Measurements from ENCODE around the gene CNMD.

The CNMD gene

DNA sequence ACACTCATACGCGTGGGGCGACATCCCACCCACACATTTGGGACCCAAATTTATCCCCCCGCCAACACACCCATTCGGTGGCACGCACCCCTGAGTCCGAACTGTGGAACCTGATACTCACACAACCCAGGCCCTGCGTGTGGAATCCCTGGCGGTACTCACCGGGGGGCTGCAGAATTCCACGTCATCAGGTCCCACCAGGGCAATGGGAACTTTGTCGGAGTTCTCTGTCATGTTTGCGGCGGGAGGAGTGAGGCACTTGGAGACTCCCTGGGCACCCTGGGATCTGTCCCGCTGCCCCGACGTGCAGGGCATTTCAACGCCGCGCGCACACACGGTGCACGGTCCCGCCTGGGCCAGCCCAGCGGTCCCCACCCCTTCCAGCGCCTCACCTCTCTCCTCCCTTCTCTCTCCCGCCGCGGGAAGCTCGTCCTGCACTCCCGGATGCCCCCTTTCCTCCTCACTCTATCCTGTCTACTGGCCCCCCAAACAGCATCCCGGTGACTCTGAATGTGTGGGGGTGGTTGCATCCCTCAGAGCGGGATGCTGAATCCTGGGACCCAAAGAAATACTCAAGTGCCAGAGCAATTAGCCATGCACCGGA lies at the start of gene CNMD:
Gene CNMD (minus strand): TSS at position 353 of the 604 bp plus-strand sequence. CDS start 119 bp downstream, at position 234.
- DNase-seq (ENCODE audit: low read depth): no peak
- no peak within 1 kb of the TSS for H3K4me3 ChIP-seq (ENCODE audit: low read depth, low read length)

DNA sequence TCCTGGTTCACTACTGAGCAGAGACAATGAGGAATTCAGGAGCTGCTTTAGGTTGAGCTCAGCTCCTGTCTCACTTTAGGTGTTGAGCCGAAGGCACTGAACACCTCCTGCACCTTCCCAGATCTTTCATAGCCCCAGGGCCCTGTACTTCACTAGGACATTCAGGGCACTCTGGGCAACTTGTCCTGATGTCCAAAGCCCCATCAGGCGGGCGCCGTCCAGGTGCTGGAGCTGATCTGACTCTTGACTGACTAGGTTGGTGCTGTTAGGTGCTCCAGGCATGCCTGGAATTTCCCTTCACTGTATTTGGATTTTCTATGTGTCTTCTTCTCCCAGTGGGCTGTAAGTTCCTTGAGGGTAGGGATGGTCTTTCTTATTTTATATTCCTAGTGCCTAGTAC lies 48.4 kb upstream of the CNMD start:
- TF ChIP-seq MAX (IDR thresholded peaks at IDR 0.05; ENCODE audit: low read depth, low read length) (no peak), MYC (IDR thresholded peaks at IDR 0.05; ENCODE audit: low read depth, low read length) (no peak), POLR2A (IDR thresholded peaks at IDR 0.05; ENCODE audit: extremely low read depth, insufficient read length) (no peak), CTCF (IDR thresholded peaks at IDR 0.05; ENCODE audit: low read depth, low read length) (no peak)

More for the DNA sequence above, at the start of gene CNMD:
- TF ChIP-seq MAX (IDR thresholded peaks at IDR 0.05; ENCODE audit: low read depth, low read length) (no peak), POLR2A (IDR thresholded peaks at IDR 0.05; ENCODE audit: extremely low read depth, insufficient read length) (no peak), MYC (IDR thresholded peaks at IDR 0.05; ENCODE audit: low read depth, low read length) (no peak), CTCF (IDR thresholded peaks at IDR 0.05; ENCODE audit: low read depth, low read length) (no peak)

DNA sequence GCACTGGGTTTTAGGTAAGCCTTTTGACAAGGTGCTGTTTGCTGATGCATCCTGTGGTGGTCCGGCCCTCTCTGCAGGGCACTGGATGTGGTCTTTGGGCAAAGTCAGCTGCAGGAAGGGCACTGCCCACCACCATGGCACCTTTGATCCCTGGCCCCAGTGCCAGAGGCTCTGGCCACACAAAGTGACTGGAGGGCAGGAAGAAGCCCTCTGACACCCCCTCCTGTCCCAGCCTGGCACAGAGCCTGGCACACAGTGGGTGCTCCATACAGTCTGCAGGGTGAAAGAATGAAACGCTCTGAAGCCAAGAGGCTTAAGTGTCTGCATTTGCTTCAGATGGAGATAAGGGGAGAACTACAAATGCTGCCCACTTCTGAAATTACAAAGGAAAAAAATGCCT lies 47.6 kb upstream of the CNMD start:
- DNase-seq (ENCODE audit: low read depth): no peak
- no peak for TF ChIP-seq CTCF (IDR thresholded peaks at IDR 0.05; ENCODE audit: low read depth, low read length)
- no peak for TF ChIP-seq MYC (IDR thresholded peaks at IDR 0.05; ENCODE audit: low read depth, low read length)
- no peak for TF ChIP-seq POLR2A (IDR thresholded peaks at IDR 0.05; ENCODE audit: extremely low read depth, insufficient read length)
- no peak for TF ChIP-seq MAX (IDR thresholded peaks at IDR 0.05; ENCODE audit: low read depth, low read length)
- H3K4me3 ChIP-seq (ENCODE audit: low read depth, low read length): no peak overlapping the region

More for the DNA sequence above, 48.4 kb upstream of the CNMD start:
- no peak overlapping the region for H3K4me3 ChIP-seq (ENCODE audit: low read depth, low read length)
- DNase-seq (ENCODE audit: low read depth): no peak

DNA sequence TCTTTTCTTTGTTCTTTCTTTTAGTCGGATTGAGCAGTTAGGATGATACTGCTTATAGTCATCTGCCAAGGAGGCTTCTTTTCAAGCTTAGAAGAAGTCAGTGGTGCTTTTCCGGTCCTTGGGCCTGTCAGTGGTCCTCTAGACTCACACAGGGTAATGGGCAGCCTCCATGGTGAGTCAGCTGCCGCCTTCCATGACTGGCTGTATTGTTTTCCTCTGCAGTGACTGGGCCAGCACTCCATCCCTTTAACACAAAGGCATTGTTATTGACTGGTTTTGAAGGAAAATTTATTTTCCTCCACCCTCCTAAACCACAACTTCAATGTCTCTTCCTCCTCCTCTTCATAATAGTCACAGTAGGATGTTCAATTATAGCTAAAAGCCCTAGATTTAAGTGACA lies 47.1 kb upstream of the CNMD start:
- H3K4me3 ChIP-seq (ENCODE audit: low read depth, low read length): no peak overlapping the region
- no peak for TF ChIP-seq MYC (IDR thresholded peaks at IDR 0.05; ENCODE audit: low read depth, low read length)
- TF ChIP-seq CTCF (IDR thresholded peaks at IDR 0.05; ENCODE audit: low read depth, low read length): no peak
- no peak for TF ChIP-seq POLR2A (IDR thresholded peaks at IDR 0.05; ENCODE audit: extremely low read depth, insufficient read length)
- TF ChIP-seq MAX (IDR thresholded peaks at IDR 0.05; ENCODE audit: low read depth, low read length): no peak
- DNase-seq (ENCODE audit: low read depth): no peak

DNA sequence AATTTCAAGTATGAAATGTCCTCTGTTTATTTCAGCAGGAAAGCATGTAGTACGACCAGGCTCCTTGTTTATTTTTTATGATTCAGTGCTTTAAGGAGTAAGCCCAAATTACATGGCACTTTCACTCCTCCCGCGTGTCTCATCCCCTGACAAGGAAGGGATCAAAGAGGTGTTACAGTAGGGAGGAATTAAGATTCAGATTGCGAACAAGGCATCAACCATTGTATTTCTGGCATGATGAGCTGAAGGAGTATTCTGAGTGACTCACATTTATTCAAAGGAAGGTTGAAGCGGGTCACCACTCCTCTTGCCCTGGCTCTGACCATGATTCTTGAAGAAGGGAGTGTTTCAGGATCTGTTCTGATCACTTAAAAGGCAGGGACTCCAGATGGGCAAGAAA lies 46.1 kb upstream of the CNMD start:
- DNase-seq (ENCODE audit: low read depth): no peak
- TF ChIP-seq MAX (IDR thresholded peaks at IDR 0.05; ENCODE audit: low read depth, low read length) (no peak), POLR2A (IDR thresholded peaks at IDR 0.05; ENCODE audit: extremely low read depth, insufficient read length) (no peak), MYC (IDR thresholded peaks at IDR 0.05; ENCODE audit: low read depth, low read length) (no peak), CTCF (IDR thresholded peaks at IDR 0.05; ENCODE audit: low read depth, low read length) (no peak)
- no peak overlapping the region for H3K4me3 ChIP-seq (ENCODE audit: low read depth, low read length)
